ENCODE measurements around the gene EIF5A2. TPM values are rescaled to one million over a fixed set of nuclear protein-coding genes. Genes with fewer than 3 reads are reported as not detected.
"Not testable (repeated sequence)": the region's sequence is repeated elsewhere in the genome, so short reads cannot be mapped to it uniquely, and the experiment has no call there.

Gene EIF5A2
- total RNA-seq, 2 donors from 2014 or later, result 8.4 to 14.5 TPM

DNA sequence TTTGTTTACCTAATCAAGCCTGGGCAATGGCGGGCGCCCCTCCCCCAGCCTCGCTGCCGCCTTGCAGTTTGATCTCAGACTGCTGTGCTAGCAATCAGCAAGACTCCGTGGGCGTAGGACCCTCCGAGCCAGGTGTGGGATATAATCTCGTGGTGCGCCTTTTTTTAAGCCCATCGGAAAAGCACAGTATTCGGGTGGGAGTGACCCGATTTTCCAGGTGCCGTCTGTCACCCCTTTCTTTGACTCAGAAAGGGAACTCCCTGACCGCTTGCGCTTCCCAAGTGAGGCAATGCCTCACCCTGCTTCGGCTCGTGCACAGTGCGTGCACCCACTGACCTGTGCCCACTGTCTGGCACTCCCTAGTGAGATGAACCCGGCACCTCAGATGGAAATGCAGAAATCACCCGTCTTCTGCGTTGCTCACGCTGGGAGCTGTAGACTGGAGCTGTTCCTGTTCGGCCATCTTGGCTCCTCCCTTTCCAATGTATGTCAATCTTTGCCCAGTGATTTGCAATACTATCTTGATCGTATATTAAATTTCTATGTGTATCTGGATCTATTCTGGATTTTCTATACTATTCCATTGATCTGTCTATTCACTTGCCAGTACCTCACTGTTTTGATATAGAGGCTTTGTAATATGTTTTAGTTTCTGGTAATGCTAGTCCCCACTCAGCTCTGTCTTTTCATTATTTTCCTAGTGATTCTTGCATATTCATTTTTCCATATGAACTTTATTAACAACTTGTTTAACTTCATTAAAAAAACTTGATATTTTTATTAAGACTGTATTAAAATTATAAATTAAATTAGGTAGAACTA is 24.1 kb downstream of the EIF5A2 start:
- not testable (repeated sequence) for H3K27ac Mint-ChIP-seq; ATAC-seq; H3K4me3 Mint-ChIP-seq; DNase-seq; H3K4me1 Mint-ChIP-seq; H3K36me3 Mint-ChIP-seq (ENCODE audit: low read depth); H3K9me3 ChIP-seq (ENCODE audit: control insufficient read depth, low read length, poor library complexity, severe bottlenecking); H3K27me3 Mint-ChIP-seq

DNA sequence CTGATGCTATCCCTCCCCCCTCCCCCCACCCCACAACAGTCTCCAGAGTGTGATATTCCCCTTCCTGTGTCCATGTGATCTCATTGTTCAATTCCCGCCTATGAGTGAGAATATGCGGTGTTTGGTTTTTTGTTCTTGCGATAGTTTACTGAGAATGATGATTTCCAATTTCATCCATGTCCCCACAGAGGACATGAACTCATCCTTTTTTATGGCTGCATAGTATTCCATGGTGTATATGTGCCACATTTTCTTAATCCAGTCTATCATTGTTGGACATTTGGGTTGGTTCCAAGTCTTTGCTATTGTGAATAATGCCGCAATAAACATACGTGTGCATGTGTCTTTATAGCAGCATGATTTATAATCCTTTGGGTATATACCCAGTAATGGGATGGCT is 29.7 kb downstream of the EIF5A2 start:
- H3K4me3 Mint-ChIP-seq; ATAC-seq; H3K4me1 Mint-ChIP-seq; H3K9me3 ChIP-seq (ENCODE audit: control insufficient read depth, low read length, poor library complexity, severe bottlenecking); H3K36me3 Mint-ChIP-seq (ENCODE audit: low read depth); H3K27me3 Mint-ChIP-seq; H3K27ac Mint-ChIP-seq; DNase-seq: not testable (repeated sequence)

DNA sequence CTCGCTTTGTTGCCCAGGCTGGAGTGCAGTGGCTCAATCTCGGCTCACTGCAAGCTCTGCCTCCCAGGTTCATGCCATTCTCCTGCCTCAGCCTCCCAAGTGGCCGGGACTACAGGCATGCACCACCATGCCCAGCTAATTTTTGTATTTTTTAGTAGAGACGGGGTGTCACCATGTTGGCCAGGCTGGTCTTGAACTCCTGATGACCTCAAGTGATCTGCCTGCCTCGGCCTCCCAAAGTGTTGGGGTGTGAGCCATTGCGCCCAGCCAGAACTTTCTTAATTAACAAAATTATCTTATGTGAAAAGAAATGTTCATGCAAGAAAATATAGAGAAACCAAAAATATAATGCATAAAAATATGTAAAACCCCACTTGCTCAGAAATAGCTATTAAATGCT is 31.1 kb downstream of the EIF5A2 start:
- ATAC-seq; H3K9me3 ChIP-seq (ENCODE audit: control insufficient read depth, low read length, poor library complexity, severe bottlenecking); H3K4me3 Mint-ChIP-seq; H3K27ac Mint-ChIP-seq; H3K27me3 Mint-ChIP-seq; H3K36me3 Mint-ChIP-seq (ENCODE audit: low read depth); DNase-seq; H3K4me1 Mint-ChIP-seq: not testable (repeated sequence)

- H3K9me3 ChIP-seq (ENCODE audit: control insufficient read depth, low read length, poor library complexity, severe bottlenecking), result no peaks in the 10 kb centered on the region
- Mint-ChIP-seq H3K36me3 (ENCODE audit: low read depth) (peaks cover 4% of the 10 kb centered on the region), H3K27ac (no peak overlapping the region), H3K4me1 (no peaks in the 10 kb centered on the region), H3K27me3 (no peaks in the 10 kb centered on the region), H3K4me3 (no peak overlapping the region)
- no peak for DNase-seq
- no peak for ATAC-seq
Measured at GRCh38 chr3:170876537-170876936, 31.9 kb downstream of the EIF5A2 start.

DNA sequence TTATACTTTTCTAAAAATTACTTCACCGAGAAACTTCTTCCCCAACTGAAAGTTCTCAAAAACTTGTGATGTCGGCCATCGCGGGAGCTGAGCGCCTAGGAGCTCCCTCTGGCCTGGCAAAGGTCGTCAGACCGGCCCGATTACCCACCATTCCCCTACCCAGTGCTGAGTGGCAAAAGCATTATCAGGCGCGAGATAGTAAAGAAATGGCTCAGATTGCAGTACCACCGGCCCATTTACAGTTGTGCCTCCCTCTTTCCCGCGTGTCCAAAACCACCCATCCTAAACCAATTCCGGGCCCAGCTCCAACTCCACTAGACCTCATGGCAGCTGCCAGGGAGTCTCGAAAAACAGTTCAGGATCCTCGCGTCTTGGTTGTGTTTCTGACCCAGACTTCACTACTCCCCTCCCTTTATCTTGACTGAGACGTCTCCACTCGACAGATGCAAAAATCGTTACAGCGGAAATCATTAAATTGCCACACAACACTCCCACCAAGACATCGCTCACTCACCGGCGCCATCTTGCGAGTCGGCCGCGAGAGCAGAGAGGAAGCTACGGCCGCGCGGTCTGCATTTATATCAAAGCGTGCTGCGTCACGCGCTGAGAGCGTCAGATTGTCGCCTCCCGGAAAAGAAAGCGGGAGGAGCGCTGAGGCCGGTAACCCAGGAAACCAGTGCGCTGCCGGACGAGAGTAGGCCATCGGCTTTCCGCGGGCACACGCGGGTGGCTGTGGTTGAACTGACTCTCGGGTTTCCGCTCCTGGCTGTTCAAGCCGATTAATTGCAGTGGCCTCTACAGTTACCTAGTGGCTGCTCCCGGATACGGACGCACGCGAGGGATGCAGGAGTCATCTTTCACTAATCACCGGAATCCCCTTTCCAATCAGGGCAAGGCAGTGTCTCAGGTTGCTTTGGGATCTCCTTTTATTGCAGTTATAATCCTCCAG is 38.5 kb downstream of the EIF5A2 start, which contains the start of gene RPL22L1:
Gene RPL22L1 (minus strand): TSS at position 551 of the 949 bp plus-strand sequence. CDS start 28 bp downstream, at position 523.
- Mint-ChIP-seq H3K36me3 (ENCODE audit: low read depth) (peaks cover 14% of the 10 kb centered on the region), H3K4me1 (peaks cover 16% of the 10 kb centered on the region), H3K27ac (peak within 1 kb of the TSS; percentile 100), H3K4me3 (peak within 1 kb of the TSS; percentile 98), H3K27me3 (no peaks in the 10 kb centered on the region)
- no peaks in the 10 kb centered on the region for H3K9me3 ChIP-seq (ENCODE audit: control insufficient read depth, low read length, poor library complexity, severe bottlenecking)
- DNase-seq, result peak; percentile 80 to 88 (median 83)
- peak; percentile 94 for ATAC-seq

DNA sequence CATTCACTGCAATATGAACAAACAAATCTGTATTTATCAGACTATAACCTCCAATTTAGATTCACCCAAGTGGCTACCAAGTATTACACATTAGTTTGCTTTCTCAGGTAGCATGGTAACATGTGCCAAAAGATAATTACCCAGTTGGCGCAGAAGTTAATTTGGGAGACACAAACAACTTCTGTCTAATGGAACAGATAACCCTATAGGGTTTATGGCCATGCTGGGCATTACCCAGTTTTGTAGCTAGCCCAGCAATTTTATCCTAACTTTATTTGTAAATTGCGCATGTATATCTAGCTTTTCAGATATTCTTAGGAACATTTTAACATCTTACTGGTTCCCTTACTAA is 39.2 kb downstream of the EIF5A2 start:
- no peaks in the 10 kb centered on the region for H3K27me3 Mint-ChIP-seq
- ATAC-seq (no peak), DNase-seq (no peak)
- no peaks in the 10 kb centered on the region for H3K9me3 ChIP-seq (ENCODE audit: control insufficient read depth, low read length, poor library complexity, severe bottlenecking)
- H3K4me3 Mint-ChIP-seq, result peak overlapping the region; percentile 98
- H3K27ac Mint-ChIP-seq, result peak overlapping the region; percentile 100
- H3K36me3 Mint-ChIP-seq (ENCODE audit: low read depth), result peaks cover 14% of the 10 kb centered on the region
- peaks cover 16% of the 10 kb centered on the region for H3K4me1 Mint-ChIP-seq

- ATAC-seq (no peak), DNase-seq (no peak)
- peak overlapping the region; percentile 98 for H3K4me3 Mint-ChIP-seq
- no peaks in the 10 kb centered on the region for H3K27me3 Mint-ChIP-seq
- H3K9me3 ChIP-seq (ENCODE audit: control insufficient read depth, low read length, poor library complexity, severe bottlenecking), result no peaks in the 10 kb centered on the region
- H3K27ac Mint-ChIP-seq, result peak overlapping the region; percentile 100
- H3K4me1 Mint-ChIP-seq, result peaks cover 16% of the 10 kb centered on the region
- peaks cover 10% of the 10 kb centered on the region for H3K36me3 Mint-ChIP-seq (ENCODE audit: low read depth)
Measured at GRCh38 chr3:170868577-170869238, 39.7 kb downstream of the EIF5A2 start.

GRCh38 chr3:170867143-170867937 is 41.1 kb downstream of the EIF5A2 start:
- no peaks in the 10 kb centered on the region for H3K9me3 ChIP-seq (ENCODE audit: control insufficient read depth, low read length, poor library complexity, severe bottlenecking)
- H3K36me3 Mint-ChIP-seq (ENCODE audit: low read depth), result peaks cover 10% of the 10 kb centered on the region
- H3K27me3 Mint-ChIP-seq, result no peaks in the 10 kb centered on the region
- DNase-seq (no peak), ATAC-seq (no peak)
- H3K4me3 Mint-ChIP-seq, result peak overlapping the region; percentile 57
- peak overlapping the region; percentile 90 for H3K27ac Mint-ChIP-seq
- peaks cover 16% of the 10 kb centered on the region for H3K4me1 Mint-ChIP-seq

GRCh38 chr3:170866499-170866898 is 41.9 kb downstream of the EIF5A2 start:
- Mint-ChIP-seq H3K4me3 (no peak overlapping the region), H3K4me1 (peaks cover 16% of the 10 kb centered on the region), H3K27ac (peak overlapping the region; percentile 90), H3K27me3 (no peaks in the 10 kb centered on the region), H3K36me3 (ENCODE audit: low read depth) (peaks cover 10% of the 10 kb centered on the region)
- ATAC-seq, result no peak
- no peaks in the 10 kb centered on the region for H3K9me3 ChIP-seq (ENCODE audit: control insufficient read depth, low read length, poor library complexity, severe bottlenecking)
- no peak for DNase-seq

DNA sequence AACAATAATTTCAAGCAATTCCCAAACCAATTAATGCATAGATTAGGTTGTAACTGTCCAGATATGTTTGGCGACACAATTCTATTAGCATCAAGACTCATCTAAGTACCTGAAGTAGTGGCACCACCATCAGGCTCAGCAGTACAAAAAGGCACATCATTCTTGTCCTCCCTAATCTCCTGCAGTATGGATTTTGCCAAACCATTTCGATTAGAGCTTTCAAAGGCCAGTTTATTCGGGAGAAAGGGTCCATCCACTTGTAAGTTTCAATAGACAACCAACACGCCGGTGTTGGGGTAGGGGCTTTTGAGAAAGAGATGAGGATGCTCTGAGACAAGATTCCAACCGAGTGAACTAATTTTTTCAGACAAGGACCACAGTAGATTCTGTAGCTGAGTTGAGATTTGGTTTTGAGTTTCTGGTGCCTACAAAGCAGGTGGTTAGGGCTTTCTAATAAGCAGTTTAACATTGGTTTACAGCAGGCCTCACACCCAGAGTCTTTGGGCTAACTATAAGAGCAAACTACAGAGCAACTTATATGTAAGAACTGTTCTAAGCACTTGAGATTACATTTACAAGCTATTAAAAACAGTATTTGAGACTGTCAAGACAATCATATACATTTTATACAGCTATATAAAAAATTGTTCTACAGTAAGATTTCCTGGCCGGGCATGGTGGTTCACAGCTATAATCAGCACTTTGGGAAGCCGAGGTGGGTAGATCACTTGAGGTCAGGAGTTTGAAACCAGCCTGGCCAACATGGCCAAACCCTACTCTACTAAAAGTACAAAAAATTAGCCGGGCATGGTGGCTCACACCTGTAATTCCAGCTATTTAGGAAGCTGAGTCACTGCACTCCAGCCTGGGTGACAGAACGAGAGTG is 43.0 kb downstream of the EIF5A2 start:
- Mint-ChIP-seq H3K27ac (peak overlapping the region; percentile 62), H3K4me3 (no peak overlapping the region), H3K27me3 (no peaks in the 10 kb centered on the region), H3K4me1 (peaks cover 16% of the 10 kb centered on the region), H3K36me3 (ENCODE audit: low read depth) (peaks cover 10% of the 10 kb centered on the region)
- ATAC-seq, result no peak
- no peaks in the 10 kb centered on the region for H3K9me3 ChIP-seq (ENCODE audit: control insufficient read depth, low read length, poor library complexity, severe bottlenecking)
- no peak for DNase-seq

- Mint-ChIP-seq H3K27me3 (no peaks in the 10 kb centered on the region), H3K36me3 (ENCODE audit: low read depth) (peaks cover 7% of the 10 kb centered on the region), H3K27ac (peak overlapping the region; percentile 62), H3K4me1 (peaks cover 12% of the 10 kb centered on the region), H3K4me3 (peak overlapping the region; percentile 45)
- DNase-seq, result no peak
- H3K9me3 ChIP-seq (ENCODE audit: control insufficient read depth, low read length, poor library complexity, severe bottlenecking), result no peaks in the 10 kb centered on the region
- no peak for ATAC-seq
Measured at GRCh38 chr3:170864525-170865208, 43.8 kb downstream of the EIF5A2 start.
